ENCODE measurements around the gene PIGQ. TPM values are rescaled to one million over a fixed set of nuclear protein-coding genes. Genes with fewer than 3 reads are reported as not detected.

PIGQ gene
- total RNA-seq, 2 experiments from 2014 or later: 22.8 to 27.0 TPM

DNA sequence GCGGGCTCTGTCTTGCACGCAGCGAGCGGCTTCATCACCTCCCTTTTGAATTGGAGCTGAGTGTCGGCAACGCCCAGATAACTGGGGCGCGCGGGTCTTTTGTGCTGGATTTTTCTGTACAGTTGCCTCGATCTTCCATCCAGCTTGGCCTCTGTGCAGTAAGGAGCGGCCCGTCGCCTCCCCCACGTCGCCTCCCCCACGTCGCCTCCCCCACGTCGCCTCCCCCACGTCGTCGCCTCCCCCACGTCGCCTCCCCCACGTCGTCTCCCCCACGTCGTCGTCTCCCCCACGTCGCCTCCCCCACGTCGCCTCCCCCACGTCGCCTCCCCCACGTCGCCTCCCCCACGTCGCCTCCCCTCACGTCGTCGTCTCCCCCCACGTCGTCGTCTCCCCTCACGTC lies 25.3 kb upstream of the PIGQ start:
- ATAC-seq (ENCODE audit: poor library complexity) (no peak), DNase-seq (no peak)
- Mint-ChIP-seq H3K27ac (no peak overlapping the region), H3K4me3 (no peak overlapping the region), H3K9me3 (no peaks in the 10 kb centered on the region), H3K27me3 (no peaks in the 10 kb centered on the region), H3K4me1 (ENCODE audit: low read depth) (no peaks in the 10 kb centered on the region), H3K36me3 (ENCODE audit: low read depth) (no peaks in the 10 kb centered on the region)
- H3K27ac ChIP-seq (ENCODE audit: low read depth in 1 of 2, low read length in 2 of 2): no peak overlapping the region
- CTCF ChIA-PET: no interaction called here
- POLR2A ChIA-PET: no interaction called here
- peaks cover 4% of the 10 kb centered on the region for H3K36me3 ChIP-seq (ENCODE audit: insufficient read depth, low read length)
- H3K4me3 ChIP-seq (ENCODE audit: low read length): no peak overlapping the region
- intact Hi-C loops (cut with DNase I, micrococcal nuclease): no loop called here
- peaks cover 0 to 6% of the 10 kb centered on the region in 2 experiments for H3K9me3 ChIP-seq (ENCODE audit: control insufficient read depth in 1 of 2, insufficient read depth in 1 of 2, low read length in 2 of 2)
- TF ChIP-seq, protein P1, sequence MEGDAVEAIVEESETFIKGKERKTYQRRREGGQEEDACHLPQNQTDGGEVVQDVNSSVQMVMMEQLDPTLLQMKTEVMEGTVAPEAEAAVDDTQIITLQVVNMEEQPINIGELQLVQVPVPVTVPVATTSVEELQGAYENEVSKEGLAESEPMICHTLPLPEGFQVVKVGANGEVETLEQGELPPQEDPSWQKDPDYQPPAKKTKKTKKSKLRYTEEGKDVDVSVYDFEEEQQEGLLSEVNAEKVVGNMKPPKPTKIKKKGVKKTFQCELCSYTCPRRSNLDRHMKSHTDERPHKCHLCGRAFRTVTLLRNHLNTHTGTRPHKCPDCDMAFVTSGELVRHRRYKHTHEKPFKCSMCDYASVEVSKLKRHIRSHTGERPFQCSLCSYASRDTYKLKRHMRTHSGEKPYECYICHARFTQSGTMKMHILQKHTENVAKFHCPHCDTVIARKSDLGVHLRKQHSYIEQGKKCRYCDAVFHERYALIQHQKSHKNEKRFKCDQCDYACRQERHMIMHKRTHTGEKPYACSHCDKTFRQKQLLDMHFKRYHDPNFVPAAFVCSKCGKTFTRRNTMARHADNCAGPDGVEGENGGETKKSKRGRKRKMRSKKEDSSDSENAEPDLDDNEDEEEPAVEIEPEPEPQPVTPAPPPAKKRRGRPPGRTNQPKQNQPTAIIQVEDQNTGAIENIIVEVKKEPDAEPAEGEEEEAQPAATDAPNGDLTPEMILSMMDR (IDR thresholded peaks at IDR 0.05): no peak
- H3K27me3 ChIP-seq (ENCODE audit: control insufficient read depth in 1 of 2, insufficient read depth in 2 of 2, low read length in 2 of 2): no peaks in the 10 kb centered on the region
- H3K4me1 ChIP-seq (ENCODE audit: insufficient read depth, low read length): peaks cover 17% of the 10 kb centered on the region

DNA sequence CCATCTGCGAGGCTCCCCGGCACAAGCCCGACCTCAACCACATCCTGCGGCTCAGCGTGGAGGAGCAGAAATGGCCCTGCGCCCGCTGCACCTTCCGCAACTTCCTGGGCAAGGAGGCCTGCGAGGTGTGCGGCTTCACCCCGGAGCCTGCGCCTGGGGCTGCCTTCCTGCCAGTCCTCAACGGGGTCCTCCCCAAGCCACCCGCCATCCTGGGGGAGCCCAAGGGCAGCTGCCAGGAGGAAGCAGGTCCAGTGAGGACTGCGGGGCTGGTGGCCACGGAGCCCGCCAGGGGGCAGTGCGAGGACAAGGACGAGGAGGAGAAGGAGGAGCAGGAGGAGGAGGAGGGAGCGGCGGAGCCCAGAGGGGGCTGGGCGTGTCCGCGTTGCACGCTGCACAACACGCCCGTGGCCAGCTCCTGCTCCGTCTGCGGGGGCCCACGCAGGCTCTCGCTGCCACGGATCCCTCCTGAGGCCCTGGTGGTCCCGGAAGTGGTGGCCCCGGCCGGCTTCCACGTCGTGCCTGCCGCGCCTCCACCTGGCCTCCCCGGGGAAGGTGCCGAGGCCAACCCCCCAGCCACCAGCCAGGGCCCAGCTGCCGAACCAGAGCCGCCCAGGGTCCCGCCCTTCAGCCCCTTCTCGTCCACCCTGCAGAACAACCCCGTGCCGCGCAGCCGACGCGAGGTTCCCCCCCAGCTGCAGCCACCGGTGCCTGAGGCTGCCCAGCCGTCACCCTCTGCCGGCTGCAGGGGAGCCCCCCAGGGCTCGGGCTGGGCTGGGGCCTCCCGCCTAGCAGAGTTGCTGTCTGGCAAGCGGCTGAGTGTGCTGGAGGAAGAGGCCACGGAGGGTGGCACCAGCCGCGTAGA lies 22.6 kb upstream of the PIGQ start:
- CTCF ChIA-PET: no interaction called here
- Mint-ChIP-seq H3K4me1 (ENCODE audit: low read depth) (no peaks in the 10 kb centered on the region), H3K4me3 (no peak overlapping the region), H3K9me3 (no peaks in the 10 kb centered on the region), H3K27me3 (no peaks in the 10 kb centered on the region), H3K27ac (no peak overlapping the region), H3K36me3 (ENCODE audit: low read depth) (no peaks in the 10 kb centered on the region)
- intact Hi-C loops (cut with DNase I, micrococcal nuclease): no loop called here
- H3K27me3 ChIP-seq (ENCODE audit: control insufficient read depth in 1 of 2, insufficient read depth in 2 of 2, low read length in 2 of 2): no peaks in the 10 kb centered on the region
- TF ChIP-seq, protein P1 (IDR thresholded peaks at IDR 0.05): no peak
- POLR2A ChIA-PET: no interaction called here
- peaks cover 0 to 6% of the 10 kb centered on the region in 2 experiments for H3K9me3 ChIP-seq (ENCODE audit: control insufficient read depth in 1 of 2, insufficient read depth in 1 of 2, low read length in 2 of 2)
- peaks cover 17% of the 10 kb centered on the region for H3K4me1 ChIP-seq (ENCODE audit: insufficient read depth, low read length)
- H3K36me3 ChIP-seq (ENCODE audit: insufficient read depth, low read length): peaks cover 12% of the 10 kb centered on the region
- H3K4me3 ChIP-seq (ENCODE audit: low read length): no peak overlapping the region
- no peak overlapping the region for H3K27ac ChIP-seq (ENCODE audit: low read depth in 1 of 2, low read length in 2 of 2)
- ATAC-seq (ENCODE audit: poor library complexity): peak; percentile 76
- peak in 12 of 14 experiments; percentile 21 to 78 (median 52) for DNase-seq

DNA sequence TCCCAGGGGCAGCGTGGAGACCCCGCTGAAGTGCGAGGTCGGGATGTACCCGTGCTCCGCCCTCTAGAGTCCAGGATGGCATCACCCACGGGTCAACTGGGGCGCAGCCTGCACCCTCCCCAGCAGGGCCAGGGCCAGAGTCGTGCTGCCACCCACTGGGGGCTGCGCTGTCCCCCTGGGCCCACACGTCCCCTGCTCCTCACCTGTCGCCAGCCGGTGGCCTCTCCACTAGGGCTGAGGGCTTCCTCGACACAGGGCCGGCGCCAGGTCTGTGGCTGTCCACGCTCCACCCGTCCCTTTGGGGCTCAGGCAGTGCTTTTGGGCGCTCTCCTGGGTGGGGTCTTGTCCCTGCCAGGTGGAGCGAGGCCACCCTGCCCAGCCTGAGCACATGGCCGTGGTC lies 21.2 kb upstream of the PIGQ start:
- H3K36me3 Mint-ChIP-seq (ENCODE audit: low read depth): no peaks in the 10 kb centered on the region
- no peak for ATAC-seq (ENCODE audit: poor library complexity)
- peaks cover 17% of the 10 kb centered on the region for H3K4me1 ChIP-seq (ENCODE audit: insufficient read depth, low read length)
- H3K4me3 Mint-ChIP-seq: no peak overlapping the region
- no peaks in the 10 kb centered on the region for H3K4me1 Mint-ChIP-seq (ENCODE audit: low read depth)
- no peaks in the 10 kb centered on the region for H3K9me3 Mint-ChIP-seq
- no peaks in the 10 kb centered on the region for H3K27me3 Mint-ChIP-seq
- no peak overlapping the region for H3K27ac ChIP-seq (ENCODE audit: low read depth in 1 of 2, low read length in 2 of 2)
- ChIA-PET CTCF (no interaction called here), POLR2A (no interaction called here)
- H3K27ac Mint-ChIP-seq: no peak overlapping the region
- DNase-seq: no peak
- peaks cover 0 to 6% of the 10 kb centered on the region in 2 experiments for H3K9me3 ChIP-seq (ENCODE audit: control insufficient read depth in 1 of 2, insufficient read depth in 1 of 2, low read length in 2 of 2)
- H3K36me3 ChIP-seq (ENCODE audit: insufficient read depth, low read length): peaks cover 19% of the 10 kb centered on the region
- TF ChIP-seq, protein P1 (IDR thresholded peaks at IDR 0.05): no peak
- H3K4me3 ChIP-seq (ENCODE audit: low read length): no peak overlapping the region
- intact Hi-C loops (cut with DNase I, micrococcal nuclease): no loop called here
- H3K27me3 ChIP-seq (ENCODE audit: control insufficient read depth in 1 of 2, insufficient read depth in 2 of 2, low read length in 2 of 2): no peaks in the 10 kb centered on the region

All from CD4-positive, alpha-beta T cell (primary cell).